Dendritic cell treated with granulocyte-macrophage colony-stimulating factor and Interleukin-4, amounts not matched to agents 40 ng/mL and 50 ng/mL, for 4 days (primary cell): ENCODE measurements around the gene FIGNL1.

Source experiments
- H3K27ac Mint-ChIP-seq: one replicate; pipeline ENCODE4 v1.8.0; 2022; ENCODE audit warnings: mild to moderate bottlenecking, mixed read lengths
- H3K27me3 Mint-ChIP-seq: one replicate; pipeline ENCODE4 v1.8.0; 2022; ENCODE audit warnings: mild to moderate bottlenecking, mixed read lengths
- H3K36me3 Mint-ChIP-seq: one replicate; pipeline ENCODE4 v1.8.0; 2022; ENCODE audit warnings: low read depth, mixed read lengths
- H3K4me1 Mint-ChIP-seq: one replicate; pipeline ENCODE4 v1.8.0; 2022; ENCODE audit warnings: low read depth, mixed read lengths
- H3K4me3 Mint-ChIP-seq: one replicate; pipeline ENCODE4 v1.8.0; 2022; ENCODE audit warnings: mild to moderate bottlenecking, moderate library complexity, mixed read lengths
- H3K9me3 Mint-ChIP-seq: one replicate; pipeline ENCODE4 v1.8.0; 2022; ENCODE audit warnings: mixed read lengths
- intact Hi-C: fragments of 100-400 bp; cut with micrococcal nuclease; formaldehyde crosslinking; loops from one replicate; pipeline ENCODE4 v1.15.0; 2022

Gene FIGNL1

GRCh38 chr7:50428911-50429310 is 21.2 kb downstream of the FIGNL1 start:
- Mint-ChIP-seq H3K36me3 (no peaks in the 10 kb centered on the region), H3K9me3 (no peaks in the 10 kb centered on the region), H3K27ac (peak overlapping the region; percentile 28), H3K4me3 (no peak overlapping the region), H3K4me1 (no peaks in the 10 kb centered on the region), H3K27me3 (no peaks in the 10 kb centered on the region)
- intact Hi-C loops, result no loop called here

GRCh38 chr7:50427518-50427917 is 22.6 kb downstream of the FIGNL1 start:
- Mint-ChIP-seq H3K36me3 (no peaks in the 10 kb centered on the region), H3K9me3 (no peaks in the 10 kb centered on the region), H3K4me1 (no peaks in the 10 kb centered on the region), H3K27ac (no peak overlapping the region), H3K27me3 (no peaks in the 10 kb centered on the region), H3K4me3 (no peak overlapping the region)
- intact Hi-C loops, result no loop called here

GRCh38 chr7:50426280-50427045 is 23.7 kb downstream of the FIGNL1 start:
- no peaks in the 10 kb centered on the region for H3K36me3 Mint-ChIP-seq
- no peaks in the 10 kb centered on the region for H3K27me3 Mint-ChIP-seq
- intact Hi-C loops, result no loop called here
- H3K9me3 Mint-ChIP-seq, result no peaks in the 10 kb centered on the region
- H3K27ac Mint-ChIP-seq, result no peak overlapping the region
- H3K4me1 Mint-ChIP-seq, result no peaks in the 10 kb centered on the region
- no peak overlapping the region for H3K4me3 Mint-ChIP-seq

- no peaks in the 10 kb centered on the region for H3K36me3 Mint-ChIP-seq
- intact Hi-C loops, result no loop called here
- H3K9me3 Mint-ChIP-seq, result no peaks in the 10 kb centered on the region
- H3K4me1 Mint-ChIP-seq, result no peaks in the 10 kb centered on the region
- no peaks in the 10 kb centered on the region for H3K27me3 Mint-ChIP-seq
- no peak overlapping the region for H3K27ac Mint-ChIP-seq
- H3K4me3 Mint-ChIP-seq, result no peak overlapping the region
Observed at GRCh38 chr7:50425318-50425717, 24.8 kb downstream of the FIGNL1 start.

GRCh38 chr7:50423860-50424259 is 26.3 kb downstream of the FIGNL1 start:
- Mint-ChIP-seq H3K4me1 (no peaks in the 10 kb centered on the region), H3K9me3 (no peaks in the 10 kb centered on the region), H3K4me3 (no peak overlapping the region), H3K36me3 (no peaks in the 10 kb centered on the region), H3K27ac (no peak overlapping the region), H3K27me3 (no peaks in the 10 kb centered on the region)
- intact Hi-C loops, result no loop called here

- Mint-ChIP-seq H3K27me3 (no peaks in the 10 kb centered on the region), H3K36me3 (no peaks in the 10 kb centered on the region), H3K27ac (no peak overlapping the region), H3K9me3 (no peaks in the 10 kb centered on the region), H3K4me3 (no peak overlapping the region), H3K4me1 (no peaks in the 10 kb centered on the region)
- intact Hi-C loops, result no loop called here
Observed at GRCh38 chr7:50422858-50423257, 27.3 kb downstream of the FIGNL1 start.

- intact Hi-C loops, result no loop called here
- no peaks in the 10 kb centered on the region for H3K9me3 Mint-ChIP-seq
- H3K27me3 Mint-ChIP-seq, result no peaks in the 10 kb centered on the region
- H3K27ac Mint-ChIP-seq, result no peak overlapping the region
- no peaks in the 10 kb centered on the region for H3K36me3 Mint-ChIP-seq
- H3K4me1 Mint-ChIP-seq, result peaks cover 17% of the 10 kb centered on the region
- no peak overlapping the region for H3K4me3 Mint-ChIP-seq
Observed at GRCh38 chr7:50421043-50421442, 29.1 kb downstream of the FIGNL1 start.

GRCh38 chr7:50418526-50419290 is 31.4 kb downstream of the FIGNL1 start:
- no peaks in the 10 kb centered on the region for H3K27me3 Mint-ChIP-seq
- peaks cover 40% of the 10 kb centered on the region for H3K4me1 Mint-ChIP-seq
- H3K36me3 Mint-ChIP-seq, result no peaks in the 10 kb centered on the region
- H3K9me3 Mint-ChIP-seq, result no peaks in the 10 kb centered on the region
- peak overlapping the region; percentile 59 for H3K27ac Mint-ChIP-seq
- H3K4me3 Mint-ChIP-seq, result no peak overlapping the region
- intact Hi-C loops, result loop anchor here (2.0 to 10.0 kb wide), 3 partner anchors 61 to 280 kb away; partner anchors contain the start of gene IKZF1

- Mint-ChIP-seq H3K27ac (no peak overlapping the region), H3K27me3 (no peaks in the 10 kb centered on the region), H3K36me3 (no peaks in the 10 kb centered on the region), H3K4me3 (no peak overlapping the region), H3K9me3 (no peaks in the 10 kb centered on the region), H3K4me1 (peaks cover 46% of the 10 kb centered on the region)
- intact Hi-C loops, result loop anchor here (2.0 to 10.0 kb wide), 3 partner anchors 61 to 279 kb away; partner anchors contain the start of gene IKZF1
Observed at GRCh38 chr7:50418086-50418515, 32.0 kb downstream of the FIGNL1 start.

- Mint-ChIP-seq H3K27me3 (no peaks in the 10 kb centered on the region), H3K36me3 (peaks cover 3% of the 10 kb centered on the region), H3K27ac (peak overlapping the region; percentile 80), H3K9me3 (no peaks in the 10 kb centered on the region), H3K4me3 (peak overlapping the region; percentile 71), H3K4me1 (peaks cover 60% of the 10 kb centered on the region)
- intact Hi-C loops, result loop anchor here (1.0 to 10.0 kb wide), 4 partner anchors 59 to 272 kb away; partner anchors contain the start of gene IKZF1
Observed at GRCh38 chr7:50416527-50417182, 33.5 kb downstream of the FIGNL1 start.

- no peaks in the 10 kb centered on the region for H3K27me3 Mint-ChIP-seq
- H3K9me3 Mint-ChIP-seq, result no peaks in the 10 kb centered on the region
- peaks cover 68% of the 10 kb centered on the region for H3K4me1 Mint-ChIP-seq
- peak overlapping the region; percentile 80 for H3K27ac Mint-ChIP-seq
- H3K36me3 Mint-ChIP-seq, result peaks cover 5% of the 10 kb centered on the region
- intact Hi-C loops, result loop anchor here (2.0 to 10.0 kb wide), 3 partner anchors 59 to 211 kb away; partner anchors contain the start of gene IKZF1
- no peak overlapping the region for H3K4me3 Mint-ChIP-seq
Observed at GRCh38 chr7:50415844-50416364, 34.2 kb downstream of the FIGNL1 start.

GRCh38 chr7:50413561-50413960 is 36.6 kb downstream of the FIGNL1 start:
- Mint-ChIP-seq H3K36me3 (peaks cover 5% of the 10 kb centered on the region), H3K4me3 (no peak overlapping the region), H3K4me1 (peaks cover 91% of the 10 kb centered on the region), H3K9me3 (no peaks in the 10 kb centered on the region), H3K27ac (peak overlapping the region; percentile 35), H3K27me3 (no peaks in the 10 kb centered on the region)
- intact Hi-C loops, result loop anchor here (10.0 kb wide), 1 partner anchor 109 kb away; the partner anchor contains the start of gene IKZF1

- Mint-ChIP-seq H3K4me3 (peak overlapping the region; percentile 11), H3K4me1 (peaks cover 97% of the 10 kb centered on the region), H3K36me3 (peaks cover 5% of the 10 kb centered on the region), H3K9me3 (no peaks in the 10 kb centered on the region), H3K27me3 (no peaks in the 10 kb centered on the region), H3K27ac (peak overlapping the region; percentile 35)
- intact Hi-C loops, result loop anchor here (10.0 kb wide), 1 partner anchor 108 kb away; the partner anchor contains the start of gene IKZF1
Observed at GRCh38 chr7:50412973-50413372, 37.2 kb downstream of the FIGNL1 start.
